H9 (cell line): ENCODE results near the gene HIGD2B. TPM values are rescaled to one million over a fixed set of nuclear protein-coding genes. Genes with fewer than 3 reads are reported as not detected.

Experiments used
- DNase-seq: peaks from one replicate; pipeline ENCODE4 v3.0.0-alpha.2; 2017
- H2AFZ ChIP-seq: one replicate; pipeline ENCODE4 v1.6.1; 2013; ENCODE audit warnings: mild to moderate bottlenecking, low read length, control low read depth, moderate library complexity
- H2AK5ac ChIP-seq: 2 replicates; pipeline ENCODE4 v1.6.1; 2013; ENCODE audit warnings: low read length, control low read depth, mixed read lengths; ENCODE audit not compliant: insufficient read length
- H2BK120ac ChIP-seq: one replicate; pipeline ENCODE4 v1.6.1; 2013; ENCODE audit warnings: low read depth, mild to moderate bottlenecking, low read length, control low read depth, inconsistent platforms; ENCODE audit not compliant: poor library complexity, severe bottlenecking
- H2BK12ac ChIP-seq: 2 replicates; pipeline ENCODE4 v1.6.1; 2013; ENCODE audit warnings: low read length, control low read depth, mixed read lengths, low read depth; ENCODE audit not compliant: insufficient read length
- H2BK15ac ChIP-seq: 2 replicates; pipeline ENCODE4 v1.6.1; 2013; ENCODE audit warnings: low read depth, low read length, control low read depth
- H2BK20ac ChIP-seq: one replicate; pipeline ENCODE4 v1.6.1; 2013; ENCODE audit warnings: low read depth, mild to moderate bottlenecking, low read length, control low read depth, inconsistent platforms; ENCODE audit not compliant: poor library complexity, severe bottlenecking
- H2BK5ac ChIP-seq: 2 replicates; pipeline ENCODE4 v1.6.1; 2013; ENCODE audit warnings: low read length, control low read depth, mixed read lengths; ENCODE audit not compliant: insufficient read length
- H3K14ac ChIP-seq: 2 replicates; pipeline ENCODE4 v1.6.1; 2013; ENCODE audit warnings: low read length, control low read depth; ENCODE audit not compliant: insufficient read depth
- H3K18ac ChIP-seq: 2 replicates; pipeline ENCODE4 v1.6.1; 2013; ENCODE audit warnings: low read depth, mild to moderate bottlenecking, mixed read lengths, low read length, control low read depth; ENCODE audit not compliant: insufficient read length
- H3K23ac ChIP-seq: 2 replicates; pipeline ENCODE4 v1.6.1; 2013; ENCODE audit warnings: low read length, control low read depth, mixed read lengths, low read depth; ENCODE audit not compliant: insufficient read length
- H3K23me2 ChIP-seq: 2 replicates; pipeline ENCODE4 v1.6.1; 2013; ENCODE audit warnings: low read depth, mild to moderate bottlenecking, mixed read lengths, low read length, control low read depth; ENCODE audit not compliant: insufficient read length, poor library complexity, severe bottlenecking
- H3K27ac ChIP-seq: 2 replicates; pipeline ENCODE4 v1.5.1; 2013; ENCODE audit warnings: low read length, control low read depth, mixed read lengths, low read depth; ENCODE audit not compliant: insufficient read length
- H3K27me3 ChIP-seq: 2 replicates; pipeline ENCODE4 v1.6.1; 2013; ENCODE audit warnings: low read length, control low read depth, inconsistent platforms; ENCODE audit not compliant: insufficient read depth
- H3K4ac ChIP-seq: 2 replicates; pipeline ENCODE4 v1.6.1; 2013; ENCODE audit warnings: low read depth, mild to moderate bottlenecking, control low read depth, inconsistent platforms, low read length, moderate library complexity
- H3K4me1 ChIP-seq: 2 replicates; pipeline ENCODE4 v1.6.1; 2013; ENCODE audit warnings: low read length, control low read depth, inconsistent platforms; ENCODE audit not compliant: insufficient read depth
- H3K4me2 ChIP-seq: 2 replicates; pipeline ENCODE4 v1.6.1; 2013; ENCODE audit warnings: low read length, control low read depth, mixed read lengths; ENCODE audit not compliant: insufficient read length, insufficient read depth
- H3K56ac ChIP-seq: 2 replicates; pipeline ENCODE4 v1.6.1; 2013; ENCODE audit warnings: low read depth, mild to moderate bottlenecking, mixed read lengths, low read length, control low read depth; ENCODE audit not compliant: insufficient read length
- H3K79me1 ChIP-seq: 2 replicates; pipeline ENCODE4 v1.6.1; 2013; ENCODE audit warnings: low read depth, mild to moderate bottlenecking, moderate library complexity, low read length, control low read depth, inconsistent platforms; ENCODE audit not compliant: insufficient read depth, poor library complexity, severe bottlenecking
- H3K79me2 ChIP-seq: 2 replicates; pipeline ENCODE4 v1.6.1; 2013; ENCODE audit warnings: low read length, control low read depth, inconsistent platforms; ENCODE audit not compliant: insufficient read depth
- H3K9ac ChIP-seq: 2 replicates; pipeline ENCODE4 v1.6.1; 2013; ENCODE audit warnings: low read length, control low read depth, mixed read lengths; ENCODE audit not compliant: insufficient read length; ENCODE audit errors: extremely low read depth
- H3K9me3 ChIP-seq: one replicate; pipeline ENCODE4 v1.6.1; 2013; ENCODE audit warnings: low read depth, low read length, inconsistent platforms; ENCODE audit not compliant: control insufficient read depth
- H3T11ph ChIP-seq: one replicate; pipeline ENCODE4 v1.6.1; 2013; ENCODE audit warnings: mild to moderate bottlenecking, low read length, control low read depth, inconsistent platforms
- H4K20me1 ChIP-seq: one replicate; pipeline ENCODE4 v1.6.1; 2013; ENCODE audit not compliant: control insufficient read depth, insufficient read length, insufficient read depth
- H4K5ac ChIP-seq: 2 replicates; pipeline ENCODE4 v1.6.1; 2013; ENCODE audit warnings: low read depth, mild to moderate bottlenecking, mixed read lengths, low read length, control low read depth; ENCODE audit not compliant: insufficient read length
- H4K8ac ChIP-seq: replicated peaks from 2 replicates; pipeline ENCODE4 v1.6.1; 2013; ENCODE audit warnings: low read length, control low read depth, mixed read lengths, low read depth; ENCODE audit not compliant: insufficient read length
- H4K91ac ChIP-seq: 2 replicates; pipeline ENCODE4 v1.6.1; 2013; ENCODE audit warnings: low read depth, mild to moderate bottlenecking, moderate library complexity, mixed read lengths, low read length, control low read depth; ENCODE audit not compliant: insufficient read length
- H3K27ac Mint-ChIP-seq, 3 experiments: 2 replicates in 2 of 3; 3 replicates in 1 of 3; pipeline ENCODE4 v1.8.0; 2020 to 2021; ENCODE audit warnings: mixed read lengths in 3 of 3, mild to moderate bottlenecking in 1 of 3, moderate library complexity in 1 of 3
- H3K27me3 Mint-ChIP-seq: 2 replicates; pipeline ENCODE4 v1.8.0; 2021; ENCODE audit warnings: low read depth, mild to moderate bottlenecking, moderate library complexity, mixed read lengths
- H3K36me3 Mint-ChIP-seq, 3 experiments: 2 replicates in 2 of 3; 3 replicates in 1 of 3; pipeline ENCODE4 v1.8.0; 2020 to 2021; ENCODE audit warnings: low read depth in 3 of 3, mixed read lengths in 3 of 3; ENCODE audit not compliant: insufficient read depth in 1 of 3
- H3K4me1 Mint-ChIP-seq, 2 experiments: 2 replicates each; pipeline ENCODE4 v1.8.0; 2020; ENCODE audit warnings: mixed read lengths in 2 of 2
- H3K4me3 Mint-ChIP-seq, 2 experiments: 2 replicates in 1 of 2; 3 replicates in 1 of 2; pipeline ENCODE4 v1.8.0; 2020 to 2021; ENCODE audit warnings: mild to moderate bottlenecking in 2 of 2, mixed read lengths in 2 of 2, moderate library complexity in 1 of 2
- H3K9me3 Mint-ChIP-seq, 2 experiments: 2 replicates in 1 of 2; 3 replicates in 1 of 2; pipeline ENCODE4 v1.8.0; 2020; ENCODE audit warnings: mild to moderate bottlenecking in 2 of 2, mixed read lengths in 2 of 2, moderate library complexity in 1 of 2
- CTCF ChIP-seq: fragments of 200-600 bp; sonication (generic); conservative IDR thresholded peaks from 3 replicates; pipeline ENCODE4 v1.8.0; 2021; ENCODE audit warnings: antibody characterized with exemption, mild to moderate bottlenecking
- WGBS: extraction: QIAGEN DNeasy Blood & Tissue Kit; methylation state at CpG from one replicate; pipeline ENCODE4 v1.1.7; 2013; ENCODE audit warnings: missing lambda C conversion rate, low lambda C conversion rate, mixed read lengths; ENCODE audit not compliant: insufficient read length; ENCODE audit errors: extremely low coverage; 5-methylcytosine and 5-hydroxymethylcytosine counted together
- total RNA-seq: library from RNA; stranded (reverse); gene quantifications from 2 replicates; pipeline ENCODE4 v1.2.1, GENCODE V29; 2021

The HIGD2B gene
- total RNA-seq, 1 experiment from 2014 or later = not detected

- peaks cover 31 to 61% (median 53%) of the 10 kb centered on the region in 3 experiments for H3K36me3 Mint-ChIP-seq
- no peaks in the 10 kb centered on the region for H3K27me3 Mint-ChIP-seq
- Histone ChIP-seq H3K4ac (no peak overlapping the region), H3K27ac (no peak overlapping the region), H3K18ac (no peak overlapping the region), H3K9me3 (no peaks in the 10 kb centered on the region), H3K23me2 (no peaks in the 10 kb centered on the region), H3K27me3 (no peaks in the 10 kb centered on the region), H4K8ac (no peak overlapping the region), H2BK20ac (no peak overlapping the region), H3K56ac (no peak overlapping the region), H3K14ac (no peak overlapping the region), H2BK15ac (no peak overlapping the region), H2BK5ac (no peak overlapping the region), H4K91ac (no peak overlapping the region), H2AFZ (no peak overlapping the region), H3K9ac (no peak overlapping the region), H3T11ph (no peak overlapping the region), H3K79me1 (no peaks in the 10 kb centered on the region), H3K79me2 (no peaks in the 10 kb centered on the region), H2BK12ac (no peak overlapping the region), H3K4me2 (no peak overlapping the region), H4K5ac (no peak overlapping the region), H4K20me1 (no peaks in the 10 kb centered on the region), H3K23ac (no peak overlapping the region), H2AK5ac (no peak overlapping the region), H3K4me1 (no peaks in the 10 kb centered on the region), H2BK120ac (no peak overlapping the region)
- no peak for TF ChIP-seq CTCF
- no peak overlapping the region for H3K27ac Mint-ChIP-seq
- no peaks in the 10 kb centered on the region for H3K4me1 Mint-ChIP-seq
- WGBS = no CpG with 5 or more reads among the region's 2 CpGs
- H3K9me3 Mint-ChIP-seq = no peaks in the 10 kb centered on the region
- DNase-seq = no peak
- no peak overlapping the region for H3K4me3 Mint-ChIP-seq
Measured at GRCh38 chr15:72735111-72735510, 49.1 kb upstream of the HIGD2B start.
